Astrocyte of the spinal cord (primary cell): ENCODE results near the gene CDK16.

Experiments used
- DNase-seq: peaks from one replicate; pipeline ENCODE4 v3.0.0; 2011; ENCODE audit warnings: low read depth, low spot score
- H3K4me3 ChIP-seq: 2 replicates; pipeline ENCODE4 v1.5.1; 2011; ENCODE audit warnings: low read depth, mild to moderate bottlenecking, low read length, moderate library complexity
- CTCF ChIP-seq: IDR thresholded peaks from 2 replicates; pipeline ENCODE4 v1.5.1; 2012; ENCODE audit warnings: low read depth, mild to moderate bottlenecking, low read length, inconsistent platforms
- in situ Hi-C: cut with HindIII; loops from 2 replicates; pipeline ENCODE4 v1.10.0; 2017; ENCODE audit warnings: low sequenced_read_pairs

CDK16 gene

GRCh38 chrX:47239898-47240545 lies 21.5 kb downstream of the CDK16 start:
- H3K4me3 ChIP-seq, result no peak overlapping the region
- in situ Hi-C loops, result no loop called here
- no peak for DNase-seq
- TF ChIP-seq CTCF, result no peak

- no peak for DNase-seq
- TF ChIP-seq CTCF, result no peak
- H3K4me3 ChIP-seq, result no peak overlapping the region
- in situ Hi-C loops, result no loop called here
Measured at GRCh38 chrX:47240619-47241018, 22.1 kb downstream of the CDK16 start.

GRCh38 chrX:47241201-47242011 lies 22.9 kb downstream of the CDK16 start:
- no peak for TF ChIP-seq CTCF
- H3K4me3 ChIP-seq, result no peak overlapping the region
- no peak for DNase-seq
- in situ Hi-C loops, result no loop called here

- no peak overlapping the region for H3K4me3 ChIP-seq
- no peak for DNase-seq
- in situ Hi-C loops, result no loop called here
- TF ChIP-seq CTCF, result no peak
Measured at GRCh38 chrX:47242321-47242720, 23.8 kb downstream of the CDK16 start.

- DNase-seq, result no peak
- TF ChIP-seq CTCF, result no peak
- in situ Hi-C loops, result no loop called here
- H3K4me3 ChIP-seq, result no peak overlapping the region
Measured at GRCh38 chrX:47243351-47243750, 24.9 kb downstream of the CDK16 start.

GRCh38 chrX:47244676-47245075 lies 26.2 kb downstream of the CDK16 start:
- no peak for DNase-seq
- in situ Hi-C loops, result no loop called here
- no peak for TF ChIP-seq CTCF
- H3K4me3 ChIP-seq, result no peak overlapping the region
